Cardiac fibroblast (primary cell): ENCODE measurements around the gene CCDC117.

Experiments used
- DNase-seq, 2 donors: peaks; one replicate each; pipeline versions ENCODE4 v3.0.0 to v3.0.0-alpha.2; 2010; ENCODE audit warnings: low read depth in 2 of 2
- H3K4me3 ChIP-seq, 2 donors: replicated peaks in 1 of 2; 1 replicate in 1 of 2; 2 replicates in 1 of 2; pipeline ENCODE4 v1.5.1; 2011; ENCODE audit warnings: low read depth in 2 of 2, low read length in 2 of 2, mild to moderate bottlenecking in 2 of 2, moderate library complexity in 1 of 2
- TF ChIP-seq, protein P1 (sequence below): IDR thresholded peaks from one replicate; pipeline ENCODE4 v1.5.1; 2011; ENCODE audit warnings: low read depth, mild to moderate bottlenecking, low read length, inconsistent platforms

The CCDC117 gene

GRCh38 chr22:28791124-28791523, 18.6 kb downstream of the CCDC117 start:
- no peak overlapping the region for H3K4me3 ChIP-seq
- TF ChIP-seq, protein P1, sequence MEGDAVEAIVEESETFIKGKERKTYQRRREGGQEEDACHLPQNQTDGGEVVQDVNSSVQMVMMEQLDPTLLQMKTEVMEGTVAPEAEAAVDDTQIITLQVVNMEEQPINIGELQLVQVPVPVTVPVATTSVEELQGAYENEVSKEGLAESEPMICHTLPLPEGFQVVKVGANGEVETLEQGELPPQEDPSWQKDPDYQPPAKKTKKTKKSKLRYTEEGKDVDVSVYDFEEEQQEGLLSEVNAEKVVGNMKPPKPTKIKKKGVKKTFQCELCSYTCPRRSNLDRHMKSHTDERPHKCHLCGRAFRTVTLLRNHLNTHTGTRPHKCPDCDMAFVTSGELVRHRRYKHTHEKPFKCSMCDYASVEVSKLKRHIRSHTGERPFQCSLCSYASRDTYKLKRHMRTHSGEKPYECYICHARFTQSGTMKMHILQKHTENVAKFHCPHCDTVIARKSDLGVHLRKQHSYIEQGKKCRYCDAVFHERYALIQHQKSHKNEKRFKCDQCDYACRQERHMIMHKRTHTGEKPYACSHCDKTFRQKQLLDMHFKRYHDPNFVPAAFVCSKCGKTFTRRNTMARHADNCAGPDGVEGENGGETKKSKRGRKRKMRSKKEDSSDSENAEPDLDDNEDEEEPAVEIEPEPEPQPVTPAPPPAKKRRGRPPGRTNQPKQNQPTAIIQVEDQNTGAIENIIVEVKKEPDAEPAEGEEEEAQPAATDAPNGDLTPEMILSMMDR = no peak
- DNase-seq = no peak

DNA sequence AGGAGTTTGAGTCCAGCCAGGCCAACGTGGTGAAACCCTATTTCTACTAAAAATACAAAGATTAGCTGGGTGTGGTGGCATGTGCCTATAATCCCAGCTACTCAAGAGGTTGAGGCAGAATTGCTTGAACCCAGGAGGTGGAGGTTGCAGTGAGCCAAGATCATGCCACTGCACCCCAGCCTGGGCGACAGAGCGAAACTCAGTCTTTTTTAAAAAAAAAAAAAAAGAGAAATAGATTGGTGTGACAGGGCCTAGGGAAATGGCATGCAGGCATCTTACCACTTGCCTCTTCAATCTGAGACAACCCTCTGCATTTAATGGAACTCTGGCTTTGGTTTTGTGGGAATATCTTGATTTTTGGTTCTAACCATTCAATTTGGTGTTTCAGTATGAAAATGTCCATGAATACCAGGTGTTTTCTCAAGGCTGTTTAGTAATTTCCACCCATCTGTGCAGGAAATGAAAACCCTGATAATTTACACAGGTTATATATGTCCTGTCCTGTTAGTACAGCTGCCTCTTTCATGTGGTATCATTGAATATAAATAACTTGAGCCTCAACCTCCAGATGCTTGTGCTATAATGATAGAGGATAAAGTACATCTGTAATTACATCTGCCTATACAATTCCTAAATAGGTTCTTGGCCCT, 19.5 kb downstream of the CCDC117 start:
- no peak overlapping the region for H3K4me3 ChIP-seq
- TF ChIP-seq, protein P1 = no peak
- DNase-seq = no peak

GRCh38 chr22:28792491-28793383, 20.2 kb downstream of the CCDC117 start:
- TF ChIP-seq, protein P1 = no peak
- DNase-seq = no peak
- H3K4me3 ChIP-seq = no peak overlapping the region

GRCh38 chr22:28793976-28794584, 21.6 kb downstream of the CCDC117 start:
- TF ChIP-seq, protein P1 = no peak
- no peak overlapping the region for H3K4me3 ChIP-seq
- DNase-seq = no peak

GRCh38 chr22:28795071-28795693, 22.7 kb downstream of the CCDC117 start:
- TF ChIP-seq, protein P1 = no peak
- no peak overlapping the region for H3K4me3 ChIP-seq

More at GRCh38 chr22:28795071-28795693, 22.7 kb downstream of the CCDC117 start:
- DNase-seq = no peak
